ENCODE results near the gene MAGEA9B.
"Not testable (repeated sequence)": the region's sequence is repeated elsewhere in the genome, so short reads cannot be mapped to it uniquely, and the experiment has no call there.

The MAGEA9B gene

DNA sequence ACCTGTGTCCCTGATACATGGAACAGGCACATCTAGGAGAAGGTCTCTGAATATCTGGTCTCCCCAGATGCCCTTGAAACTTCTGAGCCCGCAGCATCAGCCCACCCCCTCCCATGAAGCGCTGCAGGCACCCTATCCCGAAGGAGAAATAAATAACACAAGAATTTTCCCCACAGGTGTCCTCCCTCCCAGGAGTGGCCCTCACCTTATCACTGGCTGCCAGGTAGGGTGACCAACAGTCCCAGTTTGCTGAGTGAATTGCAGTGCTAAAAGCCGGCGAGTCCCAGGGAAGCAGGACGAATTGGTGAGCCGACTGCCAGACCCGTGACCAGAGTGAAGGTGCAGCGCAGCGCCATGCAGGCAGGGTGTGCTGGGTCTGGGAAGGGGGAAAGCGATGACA lies 53.3 kb downstream of the MAGEA9B start:
- DNase-seq (ENCODE audit: low spot score), result not testable (repeated sequence)

DNA sequence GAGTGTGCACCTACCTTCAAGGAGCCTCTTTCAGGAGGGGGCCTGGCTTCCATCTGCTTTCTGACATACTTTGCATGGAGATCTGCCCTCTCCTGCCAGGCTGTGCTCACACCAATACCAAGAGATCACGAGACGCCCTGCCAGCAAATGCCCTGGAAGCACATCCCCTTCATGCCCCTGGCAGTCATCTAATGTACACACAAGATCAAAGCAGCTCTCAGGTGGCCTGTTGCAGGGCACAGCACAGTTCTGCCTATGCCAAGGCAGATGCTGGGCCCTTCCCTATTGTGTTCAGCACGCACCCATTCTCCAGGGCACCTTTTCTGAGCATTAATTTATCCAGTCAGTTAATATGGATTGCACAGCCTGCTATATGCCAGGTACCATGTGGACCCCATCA lies 54.4 kb downstream of the MAGEA9B start:
- DNase-seq (ENCODE audit: low spot score), result not testable (repeated sequence)

Data from AG20443 (cell line).